ENCODE data around the gene TEKT1.
"Not testable (repeated sequence)": the region's sequence is repeated elsewhere in the genome, so short reads cannot be mapped to it uniquely, and the experiment has no call there.

Gene TEKT1

DNA sequence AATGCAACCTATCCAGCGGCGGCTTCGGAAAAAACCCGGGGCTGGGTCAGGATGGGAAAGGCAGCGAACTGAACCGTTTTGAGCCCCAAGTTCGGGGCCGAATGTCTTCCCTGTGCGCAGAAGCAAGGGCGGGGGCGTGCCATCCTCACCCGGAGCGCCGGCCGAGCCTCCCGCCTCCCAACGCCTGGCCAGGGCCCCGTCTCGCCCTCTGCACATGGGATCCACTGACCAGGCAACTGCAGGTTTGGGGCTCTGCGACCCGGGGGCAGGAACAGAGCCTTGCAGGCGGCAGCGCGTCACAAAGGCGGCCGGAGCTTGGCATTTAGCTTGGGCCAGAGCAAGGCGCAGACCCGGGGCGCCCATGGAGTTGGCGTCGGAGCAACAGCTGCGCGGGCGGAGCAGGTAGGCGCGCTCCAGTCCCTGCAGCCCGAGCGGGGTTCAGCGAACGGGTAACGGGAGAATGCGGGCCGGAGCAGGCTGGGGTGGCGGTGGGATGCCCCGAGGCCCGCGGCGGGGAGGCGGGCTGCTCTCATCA is 55.6 kb downstream of the TEKT1 start, which contains the start of gene FBXO39:
FBXO39 (plus strand) TSS at position 345 of the 535 bp plus-strand sequence. CDS start 3,654 bp downstream, outside the sequence.
- Histone ChIP-seq H3K4me3 (ENCODE audit: low read length) (no peak within 1 kb of the TSS), H3K79me2 (ENCODE audit: low read length) (no peaks in the 10 kb centered on the region), H3K9me2 (replicated peaks; ENCODE audit: insufficient read depth, low read length) (no peaks in the 10 kb centered on the region), H3K4me1 (ENCODE audit: low read length) (no peaks in the 10 kb centered on the region), H3K9me3 (replicated peaks; ENCODE audit: insufficient read depth, low read length) (no peaks in the 10 kb centered on the region), H3K36me3 (replicated peaks; ENCODE audit: insufficient read depth, low read length) (no peaks in the 10 kb centered on the region), H2AFZ (ENCODE audit: low read length) (no peak within 1 kb of the TSS), H4K20me1 (ENCODE audit: insufficient read depth, low read length) (no peaks in the 10 kb centered on the region), H3K27me3 (replicated peaks; ENCODE audit: insufficient read depth, low read length) (peaks cover 15% of the 10 kb centered on the region), H3K9ac (ENCODE audit: low read length) (no peak within 1 kb of the TSS), H3K27ac (ENCODE audit: low read length) (no peak within 1 kb of the TSS), H3K4me2 (ENCODE audit: low read depth, low read length) (no peak within 1 kb of the TSS), H3F3A (ENCODE audit: insufficient read depth, low read length) (no peaks in the 10 kb centered on the region)
- no peak for DNase-seq
- TF ChIP-seq EZH2phosphoT487 (IDR thresholded peaks at IDR 0.05; ENCODE audit: low read length): no peak
- TF ChIP-seq, protein P1, sequence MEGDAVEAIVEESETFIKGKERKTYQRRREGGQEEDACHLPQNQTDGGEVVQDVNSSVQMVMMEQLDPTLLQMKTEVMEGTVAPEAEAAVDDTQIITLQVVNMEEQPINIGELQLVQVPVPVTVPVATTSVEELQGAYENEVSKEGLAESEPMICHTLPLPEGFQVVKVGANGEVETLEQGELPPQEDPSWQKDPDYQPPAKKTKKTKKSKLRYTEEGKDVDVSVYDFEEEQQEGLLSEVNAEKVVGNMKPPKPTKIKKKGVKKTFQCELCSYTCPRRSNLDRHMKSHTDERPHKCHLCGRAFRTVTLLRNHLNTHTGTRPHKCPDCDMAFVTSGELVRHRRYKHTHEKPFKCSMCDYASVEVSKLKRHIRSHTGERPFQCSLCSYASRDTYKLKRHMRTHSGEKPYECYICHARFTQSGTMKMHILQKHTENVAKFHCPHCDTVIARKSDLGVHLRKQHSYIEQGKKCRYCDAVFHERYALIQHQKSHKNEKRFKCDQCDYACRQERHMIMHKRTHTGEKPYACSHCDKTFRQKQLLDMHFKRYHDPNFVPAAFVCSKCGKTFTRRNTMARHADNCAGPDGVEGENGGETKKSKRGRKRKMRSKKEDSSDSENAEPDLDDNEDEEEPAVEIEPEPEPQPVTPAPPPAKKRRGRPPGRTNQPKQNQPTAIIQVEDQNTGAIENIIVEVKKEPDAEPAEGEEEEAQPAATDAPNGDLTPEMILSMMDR (IDR thresholded peaks at IDR 0.05; ENCODE audit: low read length): no peak
- TF ChIP-seq EZH2 (optimal IDR thresholded peaks at IDR 0.05; ENCODE audit: low read depth, low read length): no peak

DNA sequence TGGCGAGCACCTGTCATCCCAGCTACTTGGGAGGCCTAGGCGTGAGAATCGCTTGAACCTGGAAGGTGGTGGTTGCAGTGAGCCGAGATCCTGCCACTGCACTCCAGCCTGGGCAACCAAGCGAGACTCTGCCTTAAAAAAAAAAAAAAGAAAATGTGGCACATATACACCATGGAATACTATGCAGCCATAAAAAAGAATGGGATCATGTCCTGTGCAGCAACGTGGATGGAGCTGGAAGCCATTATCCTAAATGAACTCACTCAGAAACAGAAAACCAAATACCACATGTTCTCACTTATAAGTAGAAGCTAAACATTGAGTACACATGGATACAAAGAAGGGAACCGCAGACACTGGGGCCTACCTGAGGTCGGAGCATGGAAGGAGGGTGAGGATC is 56.6 kb downstream of the TEKT1 start:
- H2AFZ ChIP-seq (ENCODE audit: low read length); H3K27ac ChIP-seq (ENCODE audit: low read length); H3K4me2 ChIP-seq (ENCODE audit: low read depth, low read length); H3K9ac ChIP-seq (ENCODE audit: low read length); H3K79me2 ChIP-seq (ENCODE audit: low read length); H4K20me1 ChIP-seq (ENCODE audit: insufficient read depth, low read length); H3K4me3 ChIP-seq (ENCODE audit: low read length); DNase-seq; H3K36me3 ChIP-seq (replicated peaks; ENCODE audit: insufficient read depth, low read length); H3K4me1 ChIP-seq (ENCODE audit: low read length); H3K9me3 ChIP-seq (replicated peaks; ENCODE audit: insufficient read depth, low read length); H3F3A ChIP-seq (ENCODE audit: insufficient read depth, low read length); H3K9me2 ChIP-seq (replicated peaks; ENCODE audit: insufficient read depth, low read length): not testable (repeated sequence)
- peaks cover 15% of the 10 kb centered on the region for H3K27me3 ChIP-seq (replicated peaks; ENCODE audit: insufficient read depth, low read length)

DNA sequence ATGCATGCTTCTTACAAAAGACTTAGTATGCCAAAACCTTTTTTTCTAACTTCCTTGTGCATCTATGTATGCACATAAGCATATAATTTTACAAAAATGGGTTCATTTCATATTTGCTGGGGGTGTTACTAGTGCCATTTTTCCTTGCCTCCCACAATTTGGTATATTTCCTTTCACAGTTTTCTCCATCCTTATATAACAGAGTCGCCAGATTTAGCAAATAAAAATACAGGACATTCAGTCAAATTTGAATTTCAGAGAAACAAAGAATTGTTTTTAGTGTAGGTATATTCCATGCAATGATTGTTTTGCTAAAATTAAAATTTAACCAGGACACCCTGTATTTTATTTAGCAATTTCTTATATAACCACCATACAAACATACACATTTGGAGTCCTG is 59.5 kb downstream of the TEKT1 start:
- Histone ChIP-seq H3K4me3 (ENCODE audit: low read length) (no peak overlapping the region), H2AFZ (ENCODE audit: low read length) (no peak overlapping the region), H3K4me1 (ENCODE audit: low read length) (no peaks in the 10 kb centered on the region), H3K79me2 (ENCODE audit: low read length) (no peaks in the 10 kb centered on the region), H3K4me2 (ENCODE audit: low read depth, low read length) (no peak overlapping the region), H3K9ac (ENCODE audit: low read length) (no peak overlapping the region), H3K9me2 (replicated peaks; ENCODE audit: insufficient read depth, low read length) (no peaks in the 10 kb centered on the region), H4K20me1 (ENCODE audit: insufficient read depth, low read length) (no peaks in the 10 kb centered on the region), H3K36me3 (replicated peaks; ENCODE audit: insufficient read depth, low read length) (no peaks in the 10 kb centered on the region), H3K9me3 (replicated peaks; ENCODE audit: insufficient read depth, low read length) (no peaks in the 10 kb centered on the region), H3K27me3 (replicated peaks; ENCODE audit: insufficient read depth, low read length) (peaks cover 15% of the 10 kb centered on the region), H3F3A (ENCODE audit: insufficient read depth, low read length) (no peaks in the 10 kb centered on the region), H3K27ac (ENCODE audit: low read length) (no peak overlapping the region)
- no peak for DNase-seq
- TF ChIP-seq EZH2 (optimal IDR thresholded peaks at IDR 0.05; ENCODE audit: low read depth, low read length) (no peak), EZH2phosphoT487 (IDR thresholded peaks at IDR 0.05; ENCODE audit: low read length) (no peak)
- TF ChIP-seq, protein P1 (IDR thresholded peaks at IDR 0.05; ENCODE audit: low read length): no peak

DNA sequence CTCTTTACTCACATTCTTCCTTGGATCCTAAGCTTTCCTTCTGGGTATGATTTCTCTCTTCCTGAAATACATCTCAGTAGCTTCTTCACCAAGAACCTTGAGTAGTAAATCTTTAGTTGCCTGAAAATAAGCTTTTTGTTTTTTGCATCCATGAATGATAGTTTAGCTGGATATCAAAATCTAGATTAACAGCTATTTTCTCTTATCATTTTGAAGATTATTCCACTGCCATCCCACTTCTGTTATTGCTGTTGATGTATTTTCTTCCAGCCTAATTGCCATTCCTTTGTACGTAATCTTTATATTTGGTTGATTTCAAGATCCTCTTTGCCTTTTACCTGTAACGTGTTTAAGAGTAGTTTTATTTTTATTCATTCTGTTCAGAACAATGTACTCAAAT is 63.1 kb downstream of the TEKT1 start:
- Histone ChIP-seq H3K4me1 (ENCODE audit: low read length) (no peaks in the 10 kb centered on the region), H3K4me3 (ENCODE audit: low read length) (no peak overlapping the region), H2AFZ (ENCODE audit: low read length) (no peak overlapping the region), H3K27ac (ENCODE audit: low read length) (no peak overlapping the region), H3K36me3 (replicated peaks; ENCODE audit: insufficient read depth, low read length) (no peaks in the 10 kb centered on the region), H3K79me2 (ENCODE audit: low read length) (no peaks in the 10 kb centered on the region), H3K9me3 (replicated peaks; ENCODE audit: insufficient read depth, low read length) (no peaks in the 10 kb centered on the region), H4K20me1 (ENCODE audit: insufficient read depth, low read length) (no peaks in the 10 kb centered on the region), H3K9ac (ENCODE audit: low read length) (no peak overlapping the region), H3K27me3 (replicated peaks; ENCODE audit: insufficient read depth, low read length) (no peaks in the 10 kb centered on the region), H3F3A (ENCODE audit: insufficient read depth, low read length) (no peaks in the 10 kb centered on the region), H3K9me2 (replicated peaks; ENCODE audit: insufficient read depth, low read length) (no peaks in the 10 kb centered on the region), H3K4me2 (ENCODE audit: low read depth, low read length) (no peak overlapping the region)
- no peak for DNase-seq
- TF ChIP-seq, protein P1 (IDR thresholded peaks at IDR 0.05; ENCODE audit: low read length): no peak
- TF ChIP-seq EZH2phosphoT487 (IDR thresholded peaks at IDR 0.05; ENCODE audit: low read length) (no peak), EZH2 (optimal IDR thresholded peaks at IDR 0.05; ENCODE audit: low read depth, low read length) (no peak)
